Measurements from ENCODE around the gene EFCAB5. TPM values are rescaled to one million over a fixed set of nuclear protein-coding genes. Genes with fewer than 3 reads are reported as not detected.

EFCAB5 gene
- total and polyA plus RNA-seq, 2 of the 13 experiments (the other 11 are each of a cell fraction or from before 2014, with no cell fraction given), result 0.15 TPM; not detected in 1

- no peak for TF ChIP-seq ZBTB25 (CRISPR knock-in tag; IDR thresholded peaks at IDR 0.05)
- no peak for TF ChIP-seq MATR3 (CRISPR knock-in tag; IDR thresholded peaks at IDR 0.05)
- no peak for TF ChIP-seq REXO4 (CRISPR knock-in tag; IDR thresholded peaks at IDR 0.05; ENCODE audit: borderline replicate concordance)
- no peak for TF ChIP-seq MIXL1 (CRISPR knock-in tag; IDR thresholded peaks at IDR 0.05)
- TF ChIP-seq, protein P1, sequence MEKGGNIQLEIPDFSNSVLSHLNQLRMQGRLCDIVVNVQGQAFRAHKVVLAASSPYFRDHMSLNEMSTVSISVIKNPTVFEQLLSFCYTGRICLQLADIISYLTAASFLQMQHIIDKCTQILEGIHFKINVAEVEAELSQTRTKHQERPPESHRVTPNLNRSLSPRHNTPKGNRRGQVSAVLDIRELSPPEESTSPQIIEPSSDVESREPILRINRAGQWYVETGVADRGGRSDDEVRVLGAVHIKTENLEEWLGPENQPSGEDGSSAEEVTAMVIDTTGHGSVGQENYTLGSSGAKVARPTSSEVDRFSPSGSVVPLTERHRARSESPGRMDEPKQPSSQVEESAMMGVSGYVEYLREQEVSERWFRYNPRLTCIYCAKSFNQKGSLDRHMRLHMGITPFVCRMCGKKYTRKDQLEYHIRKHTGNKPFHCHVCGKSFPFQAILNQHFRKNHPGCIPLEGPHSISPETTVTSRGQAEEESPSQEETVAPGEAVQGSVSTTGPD (CRISPR knock-in tag; IDR thresholded peaks at IDR 0.05), result no peak
- no peak; the same call in 1 of the 2 replicates for TF ChIP-seq DRAP1 (CRISPR knock-in tag; IDR thresholded peaks at IDR 0.05)
- TF ChIP-seq POLR2A (IDR thresholded peaks at IDR 0.05; ENCODE audit: insufficient read depth in 1 of 2, low read depth in 2 of 2, low read length in 2 of 2), result peak in 1 of 2 experiments; percentile 78; a peak in 2 of 4 replicates
- no peak for TF ChIP-seq U2AF2 (IDR thresholded peaks at IDR 0.05; ENCODE audit: low read depth, low read length)
- TF ChIP-seq NPAS2 (CRISPR knock-in tag; IDR thresholded peaks at IDR 0.05; ENCODE audit: borderline replicate concordance), result no peak
- TF ChIP-seq ZNF644 (CRISPR knock-in tag; IDR thresholded peaks at IDR 0.05; ENCODE audit: low read depth), result no peak
- TF ChIP-seq HHEX (CRISPR knock-in tag; IDR thresholded peaks at IDR 0.05), result no peak
- TF ChIP-seq SNRNP70 (IDR thresholded peaks at IDR 0.05; ENCODE audit: low read depth, low read length), result no peak
- no peak for TF ChIP-seq SOX6 (IDR thresholded peaks at IDR 0.05)
- TF ChIP-seq SOX6 (CRISPR knock-in tag; IDR thresholded peaks at IDR 0.05), result 0 out of 2 replicates have a peak, but pooled peaks have one; percentile 9
- TF ChIP-seq ISX (CRISPR knock-in tag; conservative IDR thresholded peaks at IDR 0.05), result no peak
- TF ChIP-seq ARNT2 (CRISPR knock-in tag; IDR thresholded peaks at IDR 0.05; ENCODE audit: low read depth), result peak; percentile 44; the same call in 1 of the 2 replicates
- TF ChIP-seq, protein P2, sequence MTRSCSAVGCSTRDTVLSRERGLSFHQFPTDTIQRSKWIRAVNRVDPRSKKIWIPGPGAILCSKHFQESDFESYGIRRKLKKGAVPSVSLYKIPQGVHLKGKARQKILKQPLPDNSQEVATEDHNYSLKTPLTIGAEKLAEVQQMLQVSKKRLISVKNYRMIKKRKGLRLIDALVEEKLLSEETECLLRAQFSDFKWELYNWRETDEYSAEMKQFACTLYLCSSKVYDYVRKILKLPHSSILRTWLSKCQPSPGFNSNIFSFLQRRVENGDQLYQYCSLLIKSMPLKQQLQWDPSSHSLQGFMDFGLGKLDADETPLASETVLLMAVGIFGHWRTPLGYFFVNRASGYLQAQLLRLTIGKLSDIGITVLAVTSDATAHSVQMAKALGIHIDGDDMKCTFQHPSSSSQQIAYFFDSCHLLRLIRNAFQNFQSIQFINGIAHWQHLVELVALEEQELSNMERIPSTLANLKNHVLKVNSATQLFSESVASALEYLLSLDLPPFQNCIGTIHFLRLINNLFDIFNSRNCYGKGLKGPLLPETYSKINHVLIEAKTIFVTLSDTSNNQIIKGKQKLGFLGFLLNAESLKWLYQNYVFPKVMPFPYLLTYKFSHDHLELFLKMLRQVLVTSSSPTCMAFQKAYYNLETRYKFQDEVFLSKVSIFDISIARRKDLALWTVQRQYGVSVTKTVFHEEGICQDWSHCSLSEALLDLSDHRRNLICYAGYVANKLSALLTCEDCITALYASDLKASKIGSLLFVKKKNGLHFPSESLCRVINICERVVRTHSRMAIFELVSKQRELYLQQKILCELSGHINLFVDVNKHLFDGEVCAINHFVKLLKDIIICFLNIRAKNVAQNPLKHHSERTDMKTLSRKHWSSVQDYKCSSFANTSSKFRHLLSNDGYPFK (CRISPR knock-in tag; IDR thresholded peaks at IDR 0.05; ENCODE audit: borderline replicate concordance), result no peak
- TF ChIP-seq ZBTB44 (CRISPR knock-in tag; IDR thresholded peaks at IDR 0.05), result no peak
- TF ChIP-seq, protein P3, sequence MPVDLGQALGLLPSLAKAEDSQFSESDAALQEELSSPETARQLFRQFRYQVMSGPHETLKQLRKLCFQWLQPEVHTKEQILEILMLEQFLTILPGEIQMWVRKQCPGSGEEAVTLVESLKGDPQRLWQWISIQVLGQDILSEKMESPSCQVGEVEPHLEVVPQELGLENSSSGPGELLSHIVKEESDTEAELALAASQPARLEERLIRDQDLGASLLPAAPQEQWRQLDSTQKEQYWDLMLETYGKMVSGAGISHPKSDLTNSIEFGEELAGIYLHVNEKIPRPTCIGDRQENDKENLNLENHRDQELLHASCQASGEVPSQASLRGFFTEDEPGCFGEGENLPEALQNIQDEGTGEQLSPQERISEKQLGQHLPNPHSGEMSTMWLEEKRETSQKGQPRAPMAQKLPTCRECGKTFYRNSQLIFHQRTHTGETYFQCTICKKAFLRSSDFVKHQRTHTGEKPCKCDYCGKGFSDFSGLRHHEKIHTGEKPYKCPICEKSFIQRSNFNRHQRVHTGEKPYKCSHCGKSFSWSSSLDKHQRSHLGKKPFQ (CRISPR knock-in tag; IDR thresholded peaks at IDR 0.05; ENCODE audit: insufficient replicate concordance), result no peak
- TF ChIP-seq TOE1 (CRISPR knock-in tag; IDR thresholded peaks at IDR 0.05), result no peak; the same call in 1 of the 2 replicates
- TF ChIP-seq ZNF772 (CRISPR knock-in tag; IDR thresholded peaks at IDR 0.05), result peak; percentile 55; the same call in 1 of the 2 replicates
These were observed 11.7 kb upstream of the EFCAB5 start, which contains the start of gene SSH2 (continued) for GRCh38 chr17:29929533-29930408.
